H1 (cell line): ENCODE data around the gene HSF5.

Experiments
- CTCF ChIP-seq, 3 experiments: IDR thresholded peaks; 1 replicate in 2 of 3; 2 replicates in 1 of 3; pipeline versions ENCODE4 v1.5.1 to v1.6.1; 2011; ENCODE audit warnings: low read length in 3 of 3, mild to moderate bottlenecking in 3 of 3, inconsistent platforms in 2 of 3, low read depth in 1 of 3, moderate library complexity in 1 of 3; ENCODE audit not compliant: insufficient read depth in 1 of 3; ENCODE audit errors: control extremely low read depth in 1 of 3
- EGR1 ChIP-seq: IDR thresholded peaks from 2 replicates; pipeline ENCODE4 v1.6.1; 2011; ENCODE audit warnings: low read depth, low read length, borderline replicate concordance
- EP300 ChIP-seq, 2 experiments: IDR thresholded peaks; 1 replicate in 1 of 2; 2 replicates in 1 of 2; pipeline ENCODE4 v1.6.1; 2011 to 2012; ENCODE audit warnings: low read depth in 2 of 2, low read length in 2 of 2, mild to moderate bottlenecking in 2 of 2, borderline replicate concordance in 1 of 2, inconsistent platforms in 1 of 2, moderate library complexity in 1 of 2
- EZH2 ChIP-seq: fragments of 200-600 bp; sonication (generic); IDR thresholded peaks from 2 replicates; pipeline ENCODE4 v1.7.1; 2012; ENCODE audit warnings: low read depth, mild to moderate bottlenecking, moderate library complexity, low read length, inconsistent platforms; ENCODE audit not compliant: severe bottlenecking
- FOSL1 ChIP-seq: IDR thresholded peaks from 2 replicates; pipeline ENCODE4 v1.6.1; 2011; ENCODE audit warnings: mild to moderate bottlenecking, low read depth, low read length, moderate library complexity; ENCODE audit not compliant: insufficient read depth
- JUND ChIP-seq: IDR thresholded peaks from 2 replicates; pipeline ENCODE4 v1.6.1; 2011; ENCODE audit warnings: mild to moderate bottlenecking, improper control_type of control experiment, low read length
- NANOG ChIP-seq: IDR thresholded peaks from 2 replicates; pipeline ENCODE4 v1.6.1; 2011; ENCODE audit warnings: low read length, low read depth, mild to moderate bottlenecking, inconsistent platforms; ENCODE audit not compliant: insufficient read depth, poor library complexity, severe bottlenecking
- RNF2 ChIP-seq: fragments of 200-900, 300-1000 bp; sonication (generic); IDR thresholded peaks from 2 replicates; pipeline ENCODE4 v1.7.1; 2016; ENCODE audit warnings: borderline replicate concordance, low read depth, mild to moderate bottlenecking, antibody characterized with exemption, low read length; ENCODE audit not compliant: poor library complexity, severe bottlenecking; ENCODE audit errors: missing control alignments
- SAP30 ChIP-seq: fragments of 300-600 bp; sonication (generic); IDR thresholded peaks from 2 replicates; pipeline ENCODE4 v1.7.1; 2012; ENCODE audit warnings: low read length, moderate library complexity, mild to moderate bottlenecking, inconsistent platforms; ENCODE audit not compliant: insufficient read depth, insufficient replicate concordance
- SRF ChIP-seq: IDR thresholded peaks from 2 replicates; pipeline ENCODE4 v1.6.1; 2011; ENCODE audit warnings: mild to moderate bottlenecking, low read depth, low read length, moderate library complexity
- TAF7 ChIP-seq: optimal IDR thresholded peaks from 2 replicates; pipeline ENCODE3; 2011; ENCODE audit warnings: low read depth, mild to moderate bottlenecking, inconsistent platforms, low read length, moderate library complexity, borderline replicate concordance
- YY1 ChIP-seq: IDR thresholded peaks from 2 replicates; pipeline ENCODE4 v1.6.1; 2011; ENCODE audit warnings: low read depth, mild to moderate bottlenecking, low read length
- ZNF274 ChIP-seq: IDR thresholded peaks from 2 replicates; pipeline ENCODE4 v1.7.0; 2012; ENCODE audit warnings: low read length, borderline replicate concordance; ENCODE audit errors: extremely low read depth

GRCh38 chr17:58533616-58534188 lies 45.5 kb upstream of the HSF5 start:
- no peak for TF ChIP-seq FOSL1
- no peak for TF ChIP-seq YY1
- no peak for TF ChIP-seq SRF
- TF ChIP-seq CTCF (IDR thresholded peaks at IDR 0.05; ENCODE audit: control extremely low read depth in 1 of 3, insufficient read depth in 1 of 3, low read depth in 1 of 3, low read length in 3 of 3) = no peak
- no peak for TF ChIP-seq SAP30
- no peak for TF ChIP-seq EP300 (IDR thresholded peaks at IDR 0.05; ENCODE audit: borderline replicate concordance in 1 of 2, low read depth in 2 of 2, low read length in 2 of 2)
- no peak for TF ChIP-seq ZNF274
- no peak for TF ChIP-seq JUND
- no peak for TF ChIP-seq EGR1
- TF ChIP-seq NANOG = no peak
- TF ChIP-seq EZH2 = no peak
- TF ChIP-seq RNF2 = no peak
- TF ChIP-seq TAF7 = no peak
